Measurements from ENCODE around the gene L3MBTL2.

L3MBTL2 gene

DNA sequence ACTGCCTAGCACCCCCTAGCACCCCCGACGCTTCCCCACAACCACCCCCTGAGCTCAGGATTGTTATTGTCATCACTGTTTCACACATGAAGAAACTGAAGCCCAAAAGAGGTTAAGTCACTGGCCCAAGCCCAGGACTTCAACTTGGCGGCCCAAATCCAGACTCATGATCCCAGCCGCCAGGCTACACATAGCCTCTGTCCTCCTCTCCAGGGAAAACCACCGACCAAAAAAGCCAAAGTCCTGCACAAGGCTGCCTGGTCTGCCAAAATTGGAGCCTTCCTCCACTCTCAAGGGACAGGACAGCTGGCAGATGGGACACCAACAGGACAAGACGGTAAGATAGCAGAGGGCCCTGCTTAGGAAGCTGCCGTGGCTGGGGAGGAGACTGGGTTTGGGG lies 10.8 kb downstream of the L3MBTL2 start:
- DNase-seq: no peak

DNA sequence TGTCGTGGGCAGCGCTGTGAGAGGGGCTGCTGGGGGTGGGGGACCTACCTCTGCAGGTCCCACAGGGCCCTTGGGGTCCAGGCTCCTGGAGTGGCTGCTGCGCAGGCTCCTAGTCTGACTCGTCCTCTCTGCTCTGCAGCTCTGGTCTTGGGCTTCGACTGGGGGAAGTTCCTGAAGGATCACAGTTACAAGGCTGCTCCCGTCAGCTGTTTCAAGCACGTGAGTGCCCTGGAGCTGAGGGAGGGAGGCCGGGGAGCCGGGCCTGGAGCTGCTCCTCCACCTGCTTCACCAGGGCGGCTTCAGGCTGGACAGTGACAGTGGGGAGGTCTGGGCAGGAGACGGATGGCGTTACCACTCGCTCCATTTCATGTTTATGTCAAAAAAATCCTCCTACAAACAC lies 11.9 kb downstream of the L3MBTL2 start:
- no peak for DNase-seq

DNA sequence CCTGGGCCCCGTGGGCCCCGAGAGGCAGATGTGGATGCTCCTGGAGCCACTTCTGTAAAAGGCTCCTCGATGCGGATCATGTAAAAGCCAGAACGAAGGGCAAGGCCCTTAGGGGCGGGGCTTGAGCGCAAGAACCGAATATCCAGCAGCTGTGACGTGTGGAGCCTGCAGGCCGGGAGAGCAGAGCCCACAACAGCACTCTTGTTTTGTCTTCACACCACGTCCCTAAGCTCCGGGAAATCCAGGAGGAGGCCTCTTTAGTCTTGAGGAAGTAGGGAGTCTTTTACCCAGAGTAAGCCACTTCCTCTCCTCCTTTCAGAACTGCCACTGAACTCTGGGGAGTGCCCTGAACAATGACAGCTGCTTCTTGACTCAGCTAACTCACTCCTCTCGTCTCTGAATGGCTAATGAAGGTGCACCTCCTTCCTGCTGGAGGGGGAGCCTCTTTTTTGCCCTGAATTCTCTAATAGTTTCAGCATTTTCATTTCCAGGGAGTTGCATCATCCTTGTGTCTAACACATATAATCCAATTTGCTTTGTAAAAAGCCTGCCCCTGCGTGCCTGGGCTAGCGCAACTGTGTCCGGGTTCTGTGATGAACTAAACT lies 12.5 kb downstream of the L3MBTL2 start:
- DNase-seq: no peak

DNA sequence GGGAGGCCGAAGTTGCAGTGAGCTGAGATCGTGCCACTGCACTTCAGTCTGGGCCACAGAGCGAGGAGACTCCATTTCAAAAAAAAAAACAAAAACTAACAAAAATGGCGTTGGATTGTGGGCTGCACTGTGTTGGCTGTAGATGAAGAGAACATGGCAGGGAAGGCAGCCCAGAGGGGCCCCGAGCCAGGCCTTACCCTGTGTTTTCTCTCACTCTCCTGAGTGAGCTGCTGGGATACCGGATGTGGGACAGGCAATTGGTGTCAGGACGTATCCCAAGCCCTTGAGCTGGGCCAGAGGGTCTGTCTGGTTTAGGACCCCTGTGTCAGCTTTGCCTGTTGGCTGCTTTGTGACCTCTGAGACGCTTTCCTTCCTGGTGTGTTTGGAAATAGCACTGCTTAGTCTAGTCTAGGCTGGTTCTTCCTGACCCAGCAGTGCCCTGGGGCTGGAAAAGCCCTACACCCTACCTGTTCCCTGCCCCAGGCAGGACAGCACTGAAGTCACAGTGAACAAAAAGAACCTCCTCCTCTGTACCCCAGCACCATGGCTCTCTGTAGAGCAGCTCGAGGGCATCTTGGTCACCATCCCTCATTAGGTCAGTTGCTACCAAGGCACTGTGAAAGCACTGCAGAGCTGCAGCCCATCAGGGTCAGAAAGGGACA lies 17.9 kb downstream of the L3MBTL2 start:
- no peak for DNase-seq

DNA sequence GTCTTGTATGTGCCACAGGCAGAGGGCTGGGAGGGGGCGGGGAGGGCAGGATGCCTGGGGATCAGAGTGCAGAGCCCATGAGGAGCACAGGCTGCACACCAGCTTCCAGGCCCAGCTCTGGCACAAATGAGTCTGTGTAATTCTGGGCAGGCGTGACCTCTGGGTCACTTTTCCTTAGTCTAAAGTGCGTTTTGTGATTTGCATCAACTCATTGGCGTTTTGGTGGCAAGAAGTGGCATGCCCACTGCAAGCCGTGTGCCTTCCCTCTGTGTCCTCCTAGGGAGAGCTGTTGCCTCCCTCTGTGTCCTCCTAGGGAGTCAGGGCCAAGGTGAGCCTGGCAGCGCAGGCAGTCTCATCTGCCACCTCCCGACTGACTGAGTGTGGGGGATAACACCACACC lies 18.4 kb downstream of the L3MBTL2 start:
- no peak for DNase-seq

DNA sequence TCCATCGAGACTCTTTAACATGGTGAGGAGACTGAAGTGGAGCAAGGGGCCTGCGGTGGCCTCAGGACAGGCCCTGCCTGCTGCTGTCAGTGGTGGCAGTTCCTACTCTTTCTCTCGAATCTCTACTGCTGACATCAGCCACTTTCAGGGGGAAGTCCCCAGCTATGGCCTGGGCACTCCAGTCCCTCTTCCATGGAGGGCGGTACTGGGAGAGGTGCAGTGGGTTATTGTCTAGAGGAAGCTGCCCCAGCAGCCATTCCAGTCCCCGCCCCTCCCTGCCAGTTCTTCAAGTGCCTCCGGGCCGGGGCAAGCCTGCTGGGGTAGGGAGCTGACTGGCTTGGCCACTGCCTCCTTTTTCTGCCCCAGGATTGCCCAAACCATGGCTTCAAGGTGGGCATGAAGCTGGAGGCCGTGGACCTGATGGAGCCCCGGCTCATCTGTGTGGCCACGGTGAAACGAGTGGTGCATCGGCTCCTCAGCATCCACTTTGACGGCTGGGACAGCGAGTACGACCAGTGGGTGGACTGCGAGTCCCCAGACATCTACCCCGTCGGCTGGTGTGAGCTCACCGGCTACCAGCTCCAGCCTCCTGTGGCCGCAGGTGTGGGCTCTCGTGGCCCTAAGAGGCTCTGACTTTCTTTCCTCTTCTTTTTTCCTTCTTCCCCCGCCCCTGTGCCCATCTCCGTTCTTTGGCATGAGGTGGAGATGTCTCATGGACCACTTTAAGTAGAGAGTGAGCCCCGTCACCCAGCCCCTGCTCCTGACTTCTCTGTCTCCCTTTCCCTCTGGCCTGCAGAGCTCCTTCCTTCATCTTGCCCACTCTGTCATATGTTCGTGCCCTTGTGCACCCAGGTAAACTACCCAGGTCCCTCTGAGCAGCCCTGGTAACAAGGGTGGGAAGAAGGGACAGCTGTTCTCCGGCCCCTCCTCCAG lies 21.9 kb downstream of the L3MBTL2 start:
- no peak for DNase-seq

DNA sequence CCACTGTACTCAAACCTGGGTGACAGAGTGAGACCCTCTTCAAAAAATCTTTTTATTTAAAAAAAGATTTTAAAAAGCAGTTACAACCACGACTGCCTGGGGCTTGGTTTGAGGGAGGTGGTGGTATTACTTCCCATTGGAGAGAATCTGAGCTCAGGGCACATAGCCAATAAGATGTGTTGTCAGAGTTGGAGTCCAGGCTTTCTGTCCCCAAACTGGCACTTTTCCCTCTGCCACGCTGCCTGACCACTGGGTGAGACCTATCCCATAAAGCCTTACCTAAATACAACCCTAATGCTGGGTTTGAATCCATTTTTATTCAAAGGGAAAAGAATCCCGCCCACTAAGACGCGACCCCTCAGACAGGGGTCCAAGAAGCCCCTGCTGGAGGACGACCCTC lies 24.1 kb downstream of the L3MBTL2 start:
- no peak for DNase-seq

DNA sequence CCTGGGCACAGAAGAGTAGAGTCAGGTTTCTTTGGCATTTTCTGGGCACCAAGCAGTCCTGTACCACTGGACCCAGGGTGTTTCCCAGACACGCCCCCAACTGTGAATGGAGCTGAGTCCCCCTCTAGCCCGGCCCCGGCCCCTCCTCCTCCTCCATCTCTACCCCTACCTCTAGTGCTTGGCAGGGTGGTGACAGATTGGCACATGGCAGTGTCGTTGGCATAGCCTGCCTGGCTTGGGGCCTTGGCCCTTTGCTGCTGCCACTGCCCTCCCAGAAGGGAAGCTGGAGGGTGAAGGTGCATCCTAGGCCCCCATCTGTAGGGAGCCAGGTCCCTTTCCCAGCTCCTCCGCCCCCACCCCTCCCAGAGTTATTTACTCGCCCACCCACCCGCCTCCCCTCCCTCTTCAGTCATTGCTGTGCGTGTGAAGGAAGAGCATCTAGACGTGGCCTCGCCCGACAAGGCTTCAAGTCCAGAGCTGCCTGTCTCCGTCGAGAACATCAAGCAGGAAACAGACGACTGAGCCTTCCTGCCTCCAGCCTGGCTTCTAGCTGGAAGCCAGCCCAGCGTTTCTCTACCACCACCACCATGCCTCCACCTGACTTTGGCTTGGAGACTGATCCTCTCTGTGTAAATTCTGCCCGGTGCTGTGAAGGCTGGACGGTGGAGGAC lies 24.8 kb downstream of the L3MBTL2 start:
- DNase-seq: no peak

DNA sequence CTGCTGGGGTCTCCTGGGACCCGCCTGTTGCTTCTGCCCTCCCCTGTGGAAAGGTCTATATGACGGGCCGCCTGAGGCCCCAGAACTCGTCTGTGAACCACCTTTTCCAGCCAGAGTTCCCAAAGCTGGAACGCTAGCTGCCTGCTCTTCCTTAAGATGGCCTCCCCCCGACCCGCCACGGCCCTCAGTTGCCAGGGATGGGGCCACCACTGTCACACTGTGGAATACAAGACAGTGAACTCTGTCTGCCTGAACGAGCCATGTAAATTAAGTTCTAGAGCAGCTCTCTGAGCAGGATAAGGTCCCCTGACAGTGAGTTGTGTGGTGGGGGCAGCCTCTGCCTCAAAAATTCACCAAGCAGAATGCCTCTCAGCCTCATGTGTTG lies 25.3 kb downstream of the L3MBTL2 start:
- DNase-seq: no peak

DNA sequence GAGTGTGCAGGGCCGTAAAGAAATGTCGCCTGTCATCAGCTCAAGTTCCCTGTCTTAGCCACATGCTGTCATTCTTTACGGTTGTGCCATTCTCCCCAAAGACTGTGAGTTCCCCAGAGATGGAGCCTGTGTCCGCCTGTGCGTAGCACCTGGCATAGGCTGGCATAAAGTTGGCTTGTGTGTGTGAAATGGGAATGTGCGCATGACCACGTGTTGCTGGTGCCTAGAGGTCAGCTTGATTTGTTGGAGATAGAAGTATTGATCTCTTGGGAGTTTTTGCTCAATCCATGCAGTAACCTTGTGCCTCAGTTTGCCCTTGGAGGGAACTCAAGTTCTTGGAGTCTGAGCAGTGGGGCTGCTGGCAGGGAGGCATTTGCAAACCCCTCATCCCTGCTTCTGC lies 26.3 kb downstream of the L3MBTL2 start:
- no peak for DNase-seq

DNA sequence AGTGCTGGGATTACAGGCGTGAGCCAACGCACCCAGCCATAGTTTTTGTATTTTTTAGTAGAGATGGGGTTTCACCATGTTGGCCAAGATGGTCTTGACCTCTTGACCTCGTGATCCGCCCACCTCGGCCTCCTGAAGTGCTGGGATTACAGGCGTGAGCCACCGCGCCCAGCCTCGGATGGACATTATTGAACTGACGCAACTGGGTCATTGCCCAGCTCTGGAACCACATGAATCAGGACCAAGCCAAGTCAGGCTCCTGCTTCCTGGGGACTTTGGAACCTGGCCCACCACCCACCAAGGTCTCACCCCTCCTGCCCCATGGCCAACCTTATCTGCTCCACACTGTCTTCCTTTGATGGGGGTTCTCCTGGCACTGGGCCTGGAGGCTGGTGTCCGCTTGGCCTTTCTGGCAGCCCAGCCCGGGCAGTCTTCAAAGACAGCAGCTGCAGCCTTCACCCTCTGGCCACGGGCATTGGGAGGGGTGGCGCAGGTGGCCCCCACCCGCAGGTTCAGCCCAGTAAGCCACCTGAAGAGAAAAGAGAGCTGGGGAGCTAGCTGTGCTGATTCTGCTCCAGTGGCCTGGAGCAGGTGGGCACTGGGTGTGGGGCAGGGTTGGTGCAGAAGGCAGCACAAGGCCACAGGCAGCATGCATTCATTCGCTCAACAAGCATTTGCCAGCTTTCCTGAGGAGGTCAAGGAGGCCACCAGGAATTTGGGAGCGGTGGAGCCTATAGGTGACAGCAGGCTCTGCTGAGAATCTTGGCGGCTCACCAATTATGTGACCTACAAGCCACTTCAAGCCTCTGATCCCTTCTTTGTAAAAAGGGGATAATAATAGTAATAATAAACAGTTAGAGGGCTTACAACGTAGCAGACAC lies 29.9 kb downstream of the L3MBTL2 start:
- no peak for DNase-seq

DNA sequence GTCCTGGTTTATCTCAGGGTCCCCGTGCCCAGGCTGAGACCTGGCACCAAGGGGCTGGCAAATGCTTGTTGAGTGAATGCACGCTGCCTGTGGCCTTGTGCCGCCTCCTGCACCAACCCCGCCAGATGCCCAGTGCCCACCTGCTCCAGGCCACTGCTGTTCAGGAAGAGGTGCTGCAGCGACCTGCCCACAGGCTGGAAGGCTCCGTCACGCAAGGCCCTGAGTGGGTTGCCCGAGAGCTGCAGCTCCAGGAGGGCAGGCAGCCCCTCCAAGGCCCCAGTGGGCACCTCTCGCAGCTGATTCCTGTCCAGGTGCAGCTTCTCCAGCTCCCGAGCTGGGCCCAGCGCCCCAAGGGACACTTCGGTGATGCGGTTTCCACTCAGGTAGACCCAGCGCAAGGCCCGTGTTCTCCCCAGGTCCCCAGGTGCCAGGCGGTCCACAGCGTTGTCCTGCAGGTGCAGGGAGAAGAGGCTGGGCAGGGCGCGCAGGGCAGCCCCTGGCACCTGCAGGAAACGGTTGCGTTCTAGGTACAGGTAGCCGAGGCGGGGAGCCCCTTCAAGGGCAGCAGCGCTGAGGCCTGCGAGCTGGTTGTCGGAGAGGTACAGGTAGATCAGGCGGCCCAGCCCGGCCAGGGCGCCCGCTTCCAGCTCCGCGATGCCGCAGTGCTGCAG lies 32.1 kb downstream of the L3MBTL2 start:
- DNase-seq: no peak

DNA sequence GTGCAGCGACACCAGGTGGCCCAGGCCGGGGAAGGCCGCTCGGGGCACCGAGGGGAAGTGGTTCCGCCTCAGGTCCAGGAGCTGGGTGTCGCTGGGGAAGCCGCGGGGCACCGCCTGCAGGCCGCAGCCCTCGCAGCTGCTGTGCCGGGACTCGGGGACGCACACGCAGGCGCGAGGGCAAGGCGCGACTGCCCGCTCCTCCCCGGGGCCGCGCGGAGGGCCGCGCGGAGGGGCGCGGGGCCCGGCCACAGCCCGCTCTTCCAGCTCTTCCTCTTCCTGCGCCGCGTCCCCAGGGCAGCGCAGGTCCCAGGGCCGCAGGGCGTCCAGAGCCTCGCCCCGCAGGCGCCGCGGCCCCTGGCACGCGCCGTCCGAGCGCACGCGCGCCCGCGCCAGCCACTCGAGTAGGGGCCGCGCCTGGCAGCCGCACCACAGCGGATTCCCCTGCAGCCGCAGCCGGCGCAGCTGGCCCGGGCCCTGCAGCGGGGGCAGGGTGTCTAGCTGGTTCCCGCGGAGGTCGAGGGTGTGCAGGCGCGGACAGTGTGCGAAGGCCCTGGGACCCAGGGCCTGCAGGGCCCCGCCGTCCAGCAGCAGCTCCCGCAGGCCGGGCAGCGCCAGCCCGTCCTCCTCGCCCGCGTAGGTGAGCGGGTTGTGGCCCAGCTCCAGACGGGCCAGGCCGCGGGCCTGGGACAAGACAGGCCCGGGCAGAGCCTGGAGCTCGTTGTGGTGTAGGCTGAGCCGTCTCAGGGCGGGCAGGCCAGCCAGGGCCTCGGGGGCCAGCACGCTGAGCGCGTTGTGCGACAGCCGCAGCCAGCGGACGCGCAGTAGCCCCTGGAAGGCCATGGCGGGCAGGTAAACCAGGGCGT lies 32.8 kb downstream of the L3MBTL2 start:
- peak; percentile 88 for DNase-seq

DNA sequence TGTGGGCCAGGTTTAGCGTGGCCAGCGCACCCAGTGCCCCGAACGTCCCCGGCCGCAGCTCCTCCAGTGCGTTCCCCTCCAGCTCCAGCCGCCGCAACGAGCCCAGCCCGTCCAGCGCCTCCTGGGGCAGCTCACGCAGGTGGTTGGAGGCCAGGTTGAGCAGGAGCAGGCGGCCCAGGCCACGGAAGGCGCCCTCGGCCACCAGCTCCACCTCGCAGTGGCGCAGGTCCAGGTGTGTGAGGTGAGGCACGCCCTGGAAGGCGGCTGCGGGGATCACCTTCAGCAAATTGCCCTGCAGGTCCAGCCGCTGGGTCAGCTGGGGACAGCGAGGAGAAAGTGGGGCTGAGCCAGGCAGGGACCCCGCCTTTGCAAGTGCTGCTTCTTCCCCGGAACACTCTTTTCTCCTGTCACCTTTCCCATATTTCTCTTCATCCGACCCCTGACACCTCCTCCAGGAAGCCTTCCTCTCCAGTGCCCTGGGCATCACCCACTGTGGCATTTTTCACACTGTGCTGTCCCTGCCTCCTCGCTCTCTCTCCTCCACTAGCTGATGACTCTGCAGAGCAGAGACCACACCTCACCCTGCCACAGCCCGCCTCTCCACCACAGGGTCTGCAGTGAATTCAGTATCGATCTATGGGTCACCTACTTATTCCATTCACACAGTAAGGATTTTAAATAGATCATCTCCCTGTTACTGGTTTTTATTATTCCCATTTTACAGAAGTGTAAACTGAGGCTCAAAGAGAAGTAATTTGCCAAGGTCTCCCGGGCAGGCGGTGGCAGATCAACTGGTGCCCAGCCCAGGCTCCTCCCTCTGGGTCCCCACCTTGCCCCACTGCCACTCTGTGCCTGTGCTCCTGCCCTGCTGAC lies 33.7 kb downstream of the L3MBTL2 start:
- no peak for DNase-seq

DNA sequence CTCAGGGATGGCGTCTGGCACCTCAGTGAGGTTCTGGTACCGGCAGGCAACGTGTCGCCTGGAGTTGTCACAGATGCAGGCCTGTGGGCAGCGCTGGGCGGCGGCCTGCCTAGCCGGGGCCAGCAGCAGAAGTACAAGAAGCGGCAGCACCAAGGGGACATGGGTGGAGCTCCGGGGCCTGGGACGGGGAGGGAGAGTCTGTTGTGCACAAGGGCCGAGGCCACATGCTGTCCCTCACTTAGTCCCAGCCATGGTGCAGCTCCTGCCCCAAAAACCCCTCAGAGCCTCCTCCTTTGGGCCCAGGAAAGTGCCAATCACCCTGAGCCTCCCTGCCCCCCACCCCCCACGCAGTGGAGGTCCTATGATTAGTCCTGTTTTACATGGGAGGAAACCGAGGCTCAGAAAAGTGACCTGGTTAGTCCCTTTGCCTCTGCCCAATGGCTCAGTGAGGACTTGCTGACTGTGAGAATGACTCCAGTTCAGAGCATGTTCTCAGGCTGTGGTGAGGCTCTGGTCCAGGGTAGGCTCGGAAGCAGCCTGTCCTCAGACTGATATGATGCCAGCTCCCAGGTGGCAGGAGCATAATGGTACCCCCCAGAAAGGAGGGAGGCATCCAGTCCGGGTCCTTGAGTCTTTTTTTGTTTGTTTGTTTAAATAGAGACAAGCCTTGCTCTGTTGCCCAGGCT lies 34.5 kb downstream of the L3MBTL2 start:
- no peak for DNase-seq

DNA sequence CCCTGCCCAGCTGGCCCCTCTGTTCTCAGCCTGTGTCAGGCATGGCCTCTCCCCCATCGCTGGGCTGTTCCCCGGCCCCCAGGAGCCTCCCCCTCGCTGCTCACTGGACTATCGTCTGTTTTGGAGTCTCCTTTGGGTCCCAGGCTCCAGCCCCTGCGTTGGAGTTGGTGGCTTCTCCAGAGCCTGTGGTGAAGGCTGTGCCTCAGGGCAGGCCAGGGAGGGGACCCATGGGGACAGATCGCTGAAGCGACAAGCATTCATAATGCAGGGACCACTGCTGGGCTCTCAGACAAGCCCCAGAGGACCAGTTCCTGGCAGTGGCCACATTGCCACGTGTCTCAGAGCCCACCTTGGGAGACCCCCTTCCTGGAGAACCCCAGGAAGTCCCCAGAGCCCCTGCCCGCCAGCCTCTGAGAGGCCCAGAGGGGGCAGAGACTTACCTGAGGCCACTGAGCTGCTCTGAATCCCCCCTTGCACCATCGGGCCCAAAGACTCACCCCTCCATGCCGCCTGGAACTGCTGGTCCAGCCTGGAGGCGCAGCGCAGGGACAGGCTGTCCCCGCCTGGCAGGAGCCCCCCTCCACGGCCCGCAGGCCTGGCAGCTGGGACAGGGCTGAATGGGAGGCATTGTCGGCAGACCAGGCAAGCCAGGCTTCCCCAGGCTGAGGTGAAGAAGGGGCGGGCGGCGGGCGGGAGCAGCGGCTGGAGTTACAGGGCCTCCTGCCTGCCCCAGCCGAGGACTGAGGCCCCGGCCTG lies 35.4 kb downstream of the L3MBTL2 start, which contains the start of gene CHADL:
Gene CHADL, minus strand, starts transcription at position 555 of the 756 bp plus-strand sequence. Its CDS starts 50 bp downstream, at position 505.
- no peak for DNase-seq

DNA sequence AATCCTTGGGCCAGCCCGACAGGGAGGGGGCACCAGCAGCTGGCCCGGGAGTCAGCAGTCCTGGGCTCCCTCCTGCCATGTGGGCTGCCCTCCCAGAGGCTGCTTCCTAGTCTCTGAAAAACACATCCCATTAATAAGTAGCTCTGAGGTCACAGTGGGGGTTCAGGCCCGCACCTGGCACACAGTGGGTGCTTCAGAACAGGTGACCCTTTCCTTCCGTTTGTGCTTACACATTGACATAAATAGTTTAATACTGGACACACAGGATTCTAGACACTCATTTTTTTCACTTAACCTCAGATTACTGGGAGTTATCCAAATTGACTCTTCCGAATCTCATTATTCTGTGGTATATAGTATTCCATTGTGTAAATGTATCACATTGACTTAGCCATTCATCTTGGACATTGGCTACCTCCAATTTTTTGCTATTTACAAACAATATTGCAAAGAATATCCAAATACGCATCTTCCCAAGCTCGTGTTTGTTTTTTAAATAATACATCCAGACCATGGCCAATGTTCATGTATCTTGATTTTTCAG lies 36.1 kb downstream of the L3MBTL2 start:
- no peak for DNase-seq
